ENCODE results near the gene KDM4C.
"Not testable (repeated sequence)": the region's sequence is repeated elsewhere in the genome, so short reads cannot be mapped to it uniquely, and the experiment has no call there.

The KDM4C gene

GRCh38 chr9:6987381-6987780 is 229.6 kb downstream of the KDM4C start:
- no peak for DNase-seq

DNA sequence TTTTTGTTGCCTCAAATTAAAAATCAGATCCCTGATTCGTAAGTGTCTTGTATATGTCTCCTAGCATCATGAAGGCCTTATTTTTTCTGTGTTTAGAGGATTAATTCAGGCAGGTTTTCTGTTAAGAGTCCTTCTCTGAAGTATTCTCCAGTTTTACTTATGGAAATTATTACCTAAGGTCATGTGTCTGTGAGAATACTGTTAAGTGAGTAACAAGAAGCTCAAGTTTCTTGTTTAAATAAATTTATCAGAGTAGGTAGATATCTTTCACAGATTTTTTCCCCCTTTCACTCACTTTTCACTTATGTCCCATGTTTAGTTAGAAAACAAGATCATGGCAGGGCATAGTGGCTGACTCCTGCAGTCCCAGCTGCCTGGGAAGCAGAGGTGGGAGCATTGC is 233.6 kb downstream of the KDM4C start:
- no peak for DNase-seq

GRCh38 chr9:6996061-6996854 is 238.5 kb downstream of the KDM4C start:
- no peak for DNase-seq

DNA sequence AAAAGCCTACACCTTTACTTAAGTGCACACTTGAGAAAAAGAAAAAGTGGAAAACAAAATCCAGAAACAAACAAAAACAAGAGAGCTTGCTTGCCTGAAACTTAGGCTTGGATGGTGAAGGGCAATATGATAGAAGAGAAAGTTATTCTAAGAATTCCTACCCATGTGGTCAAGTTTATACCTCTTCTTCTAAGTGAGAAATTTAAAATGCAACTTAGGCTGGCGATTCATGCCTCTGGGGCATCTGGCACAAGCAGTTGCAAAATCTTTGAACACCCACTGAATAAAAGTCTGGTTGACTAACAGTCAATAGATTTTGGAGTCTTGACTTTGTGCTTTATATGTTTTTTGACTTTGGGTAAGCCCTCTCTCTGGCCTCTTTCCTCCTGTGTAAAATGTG is 239.6 kb downstream of the KDM4C start:
- no peak for DNase-seq

DNA sequence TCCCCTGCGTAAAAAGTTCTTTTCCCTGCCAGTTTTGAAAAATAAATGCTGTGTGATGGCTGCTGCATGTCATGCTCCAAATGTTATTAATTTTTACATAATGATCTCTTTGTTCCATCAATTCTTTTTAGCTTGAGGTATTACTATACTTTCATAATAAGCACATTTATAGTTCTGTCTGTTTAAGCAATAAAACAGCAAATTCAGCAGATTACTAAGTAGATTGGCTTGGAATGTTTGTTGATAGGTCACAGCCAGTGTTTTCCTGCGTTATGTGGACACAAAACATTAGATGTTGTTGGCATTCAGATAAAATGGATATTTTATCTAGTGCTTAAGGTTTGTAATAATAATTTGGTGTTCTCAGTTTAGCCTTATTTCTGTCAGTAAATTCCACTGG is 242.0 kb downstream of the KDM4C start:
- DNase-seq: no peak

GRCh38 chr9:7001571-7001970 is 243.8 kb downstream of the KDM4C start:
- no peak for DNase-seq

GRCh38 chr9:7003861-7004260 is 246.1 kb downstream of the KDM4C start:
- DNase-seq: no peak

DNA sequence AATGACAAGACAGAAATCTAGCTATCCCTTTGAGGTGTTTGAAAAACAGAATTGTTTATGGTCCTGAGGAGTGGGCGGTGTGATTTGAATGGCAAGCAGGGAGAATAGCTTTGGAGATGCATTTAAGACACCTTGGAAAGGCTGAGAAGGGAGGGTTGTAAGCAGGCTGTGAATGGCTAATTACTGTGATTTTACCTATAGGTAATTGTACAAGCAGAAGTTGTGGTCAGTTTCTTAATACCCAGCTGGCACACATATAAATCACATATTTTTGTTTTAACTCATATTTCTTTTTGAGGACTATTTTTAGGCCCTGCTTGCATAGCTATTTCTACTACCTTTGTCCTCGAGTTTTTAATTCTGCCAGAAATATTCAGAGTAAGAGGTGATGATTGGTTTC is 248.6 kb downstream of the KDM4C start:
- no peak for DNase-seq

- no peak for DNase-seq
Measured at GRCh38 chr9:7008411-7008810, 250.6 kb downstream of the KDM4C start.

DNA sequence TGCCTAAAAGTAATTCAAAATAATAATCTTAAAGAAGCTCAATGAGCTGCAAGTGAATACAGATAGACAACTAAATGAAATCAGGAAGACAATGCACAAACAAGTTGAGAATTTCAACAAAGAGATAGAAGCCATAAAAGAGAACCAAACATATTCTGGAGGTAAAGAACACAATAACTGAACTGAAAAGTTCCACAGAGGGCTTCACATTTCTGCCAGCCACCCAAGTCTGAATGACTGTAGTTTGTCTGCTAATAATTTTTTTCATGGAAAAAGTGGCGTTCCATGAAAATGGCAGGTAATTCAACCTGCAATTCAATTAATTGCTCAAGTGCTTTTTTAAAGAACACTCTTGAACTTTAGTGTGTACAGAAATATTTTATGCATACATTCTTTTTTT is 251.3 kb downstream of the KDM4C start:
- no peak for DNase-seq

DNA sequence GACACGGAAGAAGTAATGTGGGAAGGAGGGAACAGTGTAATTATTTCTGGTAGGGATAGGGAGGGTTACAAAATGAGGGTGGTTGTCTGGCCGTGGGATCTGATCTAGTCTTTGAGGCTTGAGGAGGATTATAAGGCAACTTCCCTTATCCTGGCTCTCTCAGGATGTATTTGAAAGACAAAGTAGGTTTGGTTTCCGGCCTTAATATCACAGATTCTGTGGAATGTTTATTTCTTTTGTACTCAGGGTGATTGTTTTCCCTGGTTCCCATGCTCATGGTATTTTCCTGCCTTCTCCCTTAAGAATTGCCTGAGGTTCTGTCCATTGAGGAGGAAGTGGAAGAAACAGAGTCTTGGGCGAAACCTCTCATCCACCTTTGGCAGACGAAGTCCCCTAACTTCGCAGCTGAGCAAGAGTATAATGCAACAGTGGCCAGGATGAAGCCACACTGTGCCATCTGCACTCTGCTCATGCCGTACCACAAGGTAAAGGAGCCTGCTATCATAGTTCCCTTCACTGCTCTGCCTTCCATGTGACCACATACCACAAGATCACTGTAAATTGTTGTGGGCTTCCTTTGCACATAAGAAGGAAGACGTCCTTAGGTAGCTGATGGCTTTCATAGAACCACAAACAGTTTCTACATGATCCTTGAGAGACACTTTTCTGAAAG is 253.8 kb downstream of the KDM4C start:
- no peak for DNase-seq

DNA sequence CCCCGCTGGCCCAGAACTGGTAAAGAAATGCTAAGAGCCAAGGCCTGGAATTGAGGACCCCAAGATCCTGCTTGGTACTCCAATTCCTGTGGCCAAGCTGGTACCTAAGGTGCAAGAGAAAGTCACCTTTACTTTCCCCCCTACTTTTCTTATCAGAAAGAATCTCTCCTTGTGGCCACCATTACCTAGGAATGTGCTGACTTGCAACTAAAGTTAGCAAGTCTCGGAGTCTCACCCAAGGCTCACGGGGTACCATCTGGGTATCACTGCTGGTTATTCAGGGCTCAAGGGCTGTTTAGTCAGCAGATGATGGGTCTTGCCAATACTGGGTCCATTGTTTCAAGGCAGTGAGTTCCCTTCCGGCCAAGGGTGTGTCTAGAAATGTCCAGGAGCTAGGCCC is 270.2 kb downstream of the KDM4C start:
- DNase-seq: no peak

DNA sequence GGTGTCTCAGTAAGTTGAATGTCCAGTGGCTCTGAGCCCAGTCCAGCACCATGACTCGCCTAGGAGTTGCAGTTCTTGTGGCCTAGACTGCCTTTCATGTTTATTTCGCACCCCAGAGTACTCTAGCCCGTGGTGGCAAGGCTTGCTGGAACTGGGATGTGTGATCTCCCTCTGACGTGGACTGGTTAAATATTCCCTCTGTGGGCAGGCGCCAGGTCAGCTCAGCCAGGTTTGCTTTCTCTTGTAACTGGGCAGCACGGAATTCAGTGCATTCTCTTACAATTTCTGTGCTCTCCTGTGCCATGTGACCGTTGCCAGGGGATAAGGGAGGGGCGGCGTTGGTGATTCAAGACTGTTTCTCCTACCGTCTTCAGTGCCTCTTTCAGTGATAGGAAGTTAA is 270.8 kb downstream of the KDM4C start:
- DNase-seq: no peak

DNA sequence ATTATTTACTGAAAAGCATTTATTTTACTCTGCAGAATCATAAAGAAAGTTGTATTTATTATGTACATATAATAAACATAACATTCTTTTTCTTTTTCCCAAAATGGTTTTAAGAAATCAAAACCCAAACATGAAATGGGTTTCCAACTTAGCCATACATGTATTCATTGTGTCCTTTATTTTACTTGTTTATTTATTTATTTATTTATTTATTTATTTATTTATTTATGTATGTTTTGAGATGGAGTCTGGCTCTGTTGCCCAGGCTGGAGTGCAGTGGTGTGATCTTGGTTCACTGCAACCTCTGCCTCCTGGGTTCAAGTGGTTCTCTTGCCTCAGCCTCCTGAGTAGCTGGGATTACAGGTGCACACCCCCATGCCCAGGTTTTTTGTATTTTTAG is 273.2 kb downstream of the KDM4C start:
- DNase-seq: not testable (repeated sequence)

DNA sequence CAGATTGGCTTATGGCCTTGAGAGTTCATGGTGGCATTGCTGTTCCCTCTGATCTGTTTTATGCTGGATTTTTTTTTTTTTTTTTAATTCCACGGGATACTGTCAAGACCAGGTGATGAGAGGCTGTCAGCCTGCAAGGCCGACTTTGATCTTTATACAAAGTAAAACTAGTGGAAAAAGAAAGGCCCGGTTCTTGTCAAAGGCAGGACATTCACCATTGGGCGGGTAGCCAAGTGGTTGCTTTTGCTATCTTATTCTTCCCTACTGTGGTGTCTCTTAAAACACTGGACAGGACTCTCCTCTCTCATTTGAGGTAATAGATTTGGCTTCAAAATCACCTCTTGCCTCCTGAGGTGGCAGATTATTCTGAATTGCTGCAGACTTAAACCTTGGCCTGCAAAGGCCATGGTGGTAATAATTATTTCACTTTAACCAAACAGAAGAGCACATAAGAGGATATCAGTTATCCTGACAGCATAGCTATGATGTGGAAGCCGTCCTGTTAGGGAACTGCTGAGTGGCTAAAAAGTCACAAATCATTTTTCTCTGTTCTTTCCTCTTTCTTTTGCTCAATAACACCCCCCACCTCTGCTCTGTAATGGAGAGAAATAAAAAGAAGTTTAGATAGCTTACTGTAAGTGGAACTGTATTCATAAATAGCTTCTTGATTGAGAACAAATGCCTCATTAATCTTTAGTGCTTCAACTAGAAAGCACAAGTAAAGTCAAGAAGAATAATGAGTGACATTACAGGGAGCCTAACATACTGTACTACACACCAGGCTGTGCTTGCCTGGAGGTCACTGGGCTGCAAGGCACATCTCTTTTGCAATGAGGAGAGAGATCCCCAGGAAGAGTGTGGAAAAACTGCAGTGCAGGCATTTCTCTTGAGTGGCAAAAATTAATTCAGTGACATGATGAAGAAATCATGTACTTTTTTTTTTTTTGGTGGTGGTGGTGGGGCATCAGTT is 275.6 kb downstream of the KDM4C start:
- no peak for DNase-seq

DNA sequence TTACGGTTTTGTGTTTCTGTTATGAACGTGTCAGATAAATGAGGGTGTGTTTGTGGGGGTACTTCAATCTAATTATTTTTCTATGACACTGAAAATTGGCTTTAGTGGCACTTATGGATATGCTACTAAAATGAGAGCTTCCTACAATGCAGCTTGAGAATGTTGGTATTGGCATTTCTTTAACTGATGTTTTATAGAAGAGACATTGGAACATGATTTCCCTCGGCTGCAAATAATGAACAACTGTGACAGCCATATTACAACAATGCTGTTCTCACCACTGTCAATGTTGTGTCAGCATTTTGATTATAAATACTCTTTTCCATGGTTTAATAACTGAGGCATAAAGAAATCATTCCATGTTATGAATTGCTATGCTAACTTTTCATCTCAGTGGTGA is 279.4 kb downstream of the KDM4C start:
- no peak for DNase-seq

DNA sequence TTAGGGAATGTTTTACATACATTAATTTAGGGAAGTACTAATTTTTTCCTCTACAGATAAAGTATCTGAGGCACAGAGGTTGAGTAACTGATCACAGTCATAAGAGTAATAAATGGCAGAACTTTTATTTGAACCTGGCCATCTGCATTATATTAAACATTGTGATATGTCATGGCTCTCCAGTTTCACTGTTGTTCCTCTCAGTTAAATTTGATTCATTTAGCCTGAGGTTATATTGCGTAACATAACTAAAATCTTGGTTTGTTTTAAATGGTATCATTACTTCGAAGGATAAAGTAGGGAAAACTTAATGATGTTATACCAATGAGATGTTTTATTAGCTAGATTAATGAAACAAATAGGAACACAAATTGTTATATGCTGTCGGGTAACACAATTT is 284.4 kb downstream of the KDM4C start:
- DNase-seq: no peak

- DNase-seq: no peak
Measured at GRCh38 chr9:7045361-7045760, 287.6 kb downstream of the KDM4C start.

- no peak for DNase-seq
Measured at GRCh38 chr9:7051711-7052110, 293.9 kb downstream of the KDM4C start.

DNA sequence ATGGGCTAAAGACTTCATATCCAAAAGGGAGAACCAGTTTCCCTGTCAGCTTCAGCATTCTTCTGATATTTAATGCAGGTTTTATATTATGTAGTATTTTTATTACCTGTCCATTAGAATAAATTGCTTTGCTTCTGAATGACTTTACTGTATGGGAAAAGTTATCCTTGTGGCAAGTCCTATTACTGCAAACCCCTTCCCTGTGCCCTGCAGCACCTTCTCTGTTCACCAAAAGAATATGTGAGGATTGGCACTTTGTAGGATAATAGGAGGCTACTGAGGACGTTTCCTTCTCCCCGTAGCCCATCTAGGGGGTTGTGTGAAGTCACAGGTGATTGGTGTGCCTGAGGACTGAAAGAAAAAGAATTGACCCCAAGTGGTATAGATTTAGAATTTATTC is 296.1 kb downstream of the KDM4C start:
- DNase-seq: no peak

DNA sequence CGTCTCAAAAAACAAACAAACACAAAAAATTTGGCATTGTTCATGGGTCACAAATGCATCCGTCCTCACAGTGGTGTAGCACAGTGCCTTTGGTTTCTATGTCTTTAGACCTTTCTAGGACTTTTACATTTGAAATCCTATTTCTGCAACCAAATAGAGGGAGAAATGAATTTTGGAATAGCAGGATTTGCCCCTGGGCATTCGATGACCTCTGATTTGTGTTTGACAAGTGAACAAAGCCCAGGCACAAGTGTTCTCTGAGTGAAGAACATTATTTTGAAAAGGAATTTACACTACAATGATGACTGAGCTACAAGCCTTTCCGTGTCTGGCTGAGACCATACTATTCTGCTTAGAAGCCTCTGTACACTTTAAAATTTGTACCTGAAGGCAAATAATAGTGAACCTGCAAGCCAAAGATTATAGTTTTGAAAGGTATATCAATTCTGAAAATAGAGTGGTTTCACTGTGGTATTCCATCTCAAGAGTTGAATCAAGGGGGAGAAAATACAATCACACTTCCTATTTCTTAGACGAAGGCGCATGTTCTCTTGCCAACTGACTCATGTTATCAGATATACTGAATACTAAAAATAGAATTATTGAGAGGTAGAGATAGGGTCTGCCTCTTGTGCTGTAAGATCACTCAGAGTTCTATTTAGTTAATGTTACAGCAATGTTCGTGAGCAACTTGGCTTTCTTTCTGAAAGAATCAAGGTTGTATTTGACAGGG is 297.6 kb downstream of the KDM4C start:
- peak; percentile 41 for DNase-seq

DNA sequence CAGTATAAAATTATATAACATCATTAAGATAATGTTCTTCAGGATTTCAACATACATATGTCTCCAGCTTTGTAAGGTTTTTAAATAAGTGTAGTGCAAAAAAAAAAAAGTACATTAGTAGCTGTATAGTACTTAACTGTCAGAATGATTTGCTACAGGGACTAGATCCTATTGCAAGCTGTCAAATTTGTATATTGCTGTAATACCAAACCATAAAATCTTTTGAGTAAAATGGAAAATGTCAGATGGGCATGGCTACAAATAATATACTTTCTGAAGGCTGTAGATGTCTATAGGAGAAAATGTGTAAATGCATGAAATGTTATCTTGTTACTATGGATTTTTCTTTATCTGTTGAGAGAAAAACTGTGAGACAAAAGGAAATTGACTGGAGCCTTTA is 298.5 kb downstream of the KDM4C start:
- no peak for DNase-seq

DNA sequence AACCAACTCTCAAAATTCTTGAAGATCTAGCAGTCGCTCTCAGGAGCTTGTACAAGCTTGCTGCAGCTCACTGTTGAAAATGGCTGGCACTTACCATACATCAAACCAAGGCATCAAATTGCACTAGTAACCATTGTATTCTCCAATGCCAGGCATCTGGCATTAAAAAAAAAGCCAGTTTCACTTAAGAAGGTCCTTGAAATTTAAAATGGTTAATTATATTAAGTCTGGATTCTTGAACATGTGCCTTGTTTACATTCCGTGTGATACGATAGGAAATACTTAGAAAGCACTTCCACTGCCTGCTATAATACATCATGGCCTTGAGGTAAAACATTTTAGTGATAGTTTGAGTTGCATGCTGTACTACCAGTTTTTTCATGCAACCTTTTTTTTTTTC is 300.7 kb downstream of the KDM4C start:
- no peak for DNase-seq

All from NCI-H1092 (cell line).